GM12878 (cell line): ENCODE data around the gene ARL11.

Experiments used
- CHD1 ChIP-seq: IDR thresholded peaks from 2 replicates; pipeline ENCODE4 v1.6.1; 2012; ENCODE audit warnings: low read depth, low read length, improper control_type of control experiment
- EZH2 ChIP-seq: IDR thresholded peaks from 2 replicates; pipeline ENCODE4 v1.6.1; 2012; ENCODE audit warnings: low read depth, mild to moderate bottlenecking, control low read depth, inconsistent platforms, low read length, borderline replicate concordance; ENCODE audit not compliant: control insufficient read depth
- KDM1A ChIP-seq: fragments of 200-600 bp; sonication (generic); IDR thresholded peaks from 2 replicates; pipeline ENCODE4 v1.6.1; 2016; ENCODE audit warnings: borderline replicate concordance
- MTA3 ChIP-seq: IDR thresholded peaks from 2 replicates; pipeline ENCODE4 v1.6.1; 2012; ENCODE audit warnings: low read length, inconsistent platforms, borderline replicate concordance
- PAX8 ChIP-seq: fragments of 450-650 bp; IDR thresholded peaks from 2 replicates; pipeline ENCODE4 v1.6.1; 2017; ENCODE audit warnings: mild to moderate bottlenecking, moderate library complexity
- POLR2A ChIP-seq: IDR thresholded peaks from 2 replicates; pipeline ENCODE4 v1.6.1; 2011; ENCODE audit warnings: low read depth, mild to moderate bottlenecking, low read length
- POLR2AphosphoS5 ChIP-seq: IDR thresholded peaks from 2 replicates; pipeline ENCODE4 v1.6.1; 2011; ENCODE audit warnings: mild to moderate bottlenecking, low read length, inconsistent platforms
- USF1 ChIP-seq: IDR thresholded peaks from 2 replicates; pipeline ENCODE4 v1.6.1; 2011; ENCODE audit warnings: borderline replicate concordance, low read depth, mild to moderate bottlenecking, moderate library complexity, mixed read lengths, low read length; ENCODE audit not compliant: insufficient read depth; ENCODE audit errors: extremely low read length
- USF2 ChIP-seq: IDR thresholded peaks from 2 replicates; pipeline ENCODE4 v1.6.1; 2011; ENCODE audit warnings: low read depth, low read length, improper control_type of control experiment, borderline replicate concordance
- ZBTB11 ChIP-seq: fragments of 450-650 bp; formaldehyde crosslinking; IDR thresholded peaks from 2 replicates; pipeline ENCODE4 v1.5.0; 2022; ENCODE audit warnings: mild to moderate bottlenecking, missing genetic modification characterization
- ZNF207 ChIP-seq: fragments of 450-650 bp; IDR thresholded peaks from 2 replicates; pipeline ENCODE4 v1.6.1; 2014; ENCODE audit warnings: antibody characterized with exemption, mild to moderate bottlenecking, borderline replicate concordance

- no peak for TF ChIP-seq POLR2A
- no peak for TF ChIP-seq EZH2
- TF ChIP-seq CHD1: no peak
- no peak for TF ChIP-seq USF2
- no peak for TF ChIP-seq KDM1A
- TF ChIP-seq PAX8: no peak
- TF ChIP-seq POLR2AphosphoS5: no peak
- no peak for TF ChIP-seq USF1
- no peak for TF ChIP-seq ZBTB11
- no peak for TF ChIP-seq MTA3
- TF ChIP-seq ZNF207: no peak
Observed at GRCh38 chr13:49651570-49652354, 23.5 kb downstream of the ARL11 start.
